Neural progenitor cell (in vitro differentiated cells): ENCODE measurements around the gene MRM2. TPM values are rescaled to one million over a fixed set of nuclear protein-coding genes. Genes with fewer than 3 reads are reported as not detected.

Experiments used
- DNase-seq: peaks from one replicate; pipeline ENCODE4 v3.0.0-alpha.2; 2016; ENCODE audit warnings: low spot score
- H2AFZ ChIP-seq: fragments of 200-600 bp; sonication (generic); replicated peaks from 2 replicates; pipeline ENCODE4 v1.6.1; 2016; ENCODE audit warnings: antibody characterized with exemption
- H3F3A ChIP-seq: fragments of 200-600 bp; sonication (generic); 2 replicates; pipeline ENCODE4 v1.6.1; 2016; ENCODE audit warnings: antibody characterized with exemption, low read depth
- H3K27ac ChIP-seq: fragments of 200-600 bp; sonication (generic); 2 replicates; pipeline ENCODE4 v1.5.1; 2016; ENCODE audit warnings: mild to moderate bottlenecking
- H3K27me3 ChIP-seq: fragments of 200-600 bp; sonication (generic); 2 replicates; pipeline ENCODE4 v1.6.1; 2016; ENCODE audit warnings: mild to moderate bottlenecking, moderate library complexity
- H3K36me3 ChIP-seq: fragments of 200-600 bp; sonication (generic); 2 replicates; pipeline ENCODE4 v1.5.1; 2016
- H3K4me1 ChIP-seq: fragments of 200-600 bp; sonication (generic); 2 replicates; pipeline ENCODE4 v1.6.1; 2016; ENCODE audit warnings: mixed run types
- H3K4me2 ChIP-seq: fragments of 200-600 bp; sonication (generic); 2 replicates; pipeline ENCODE4 v1.6.1; 2016
- H3K4me3 ChIP-seq: fragments of 200-600 bp; sonication (generic); 2 replicates; pipeline ENCODE4 v1.5.1; 2016
- H3K79me2 ChIP-seq: fragments of 200-600 bp; sonication (generic); 2 replicates; pipeline ENCODE4 v1.6.1; 2016; ENCODE audit warnings: low read depth
- H3K9ac ChIP-seq: fragments of 200-600 bp; sonication (generic); 2 replicates; pipeline ENCODE4 v1.6.1; 2016
- H3K9me3 ChIP-seq: fragments of 200-600 bp; sonication (generic); 2 replicates; pipeline ENCODE4 v1.5.1; 2016; ENCODE audit warnings: low read depth
- H4K20me1 ChIP-seq: fragments of 200-600 bp; sonication (generic); 2 replicates; pipeline ENCODE4 v1.6.1; 2016; ENCODE audit warnings: low read depth
- H3K27ac Mint-ChIP-seq: 3 replicates; pipeline ENCODE4 v1.8.0; 2021; ENCODE audit warnings: mixed read lengths
- H3K27me3 Mint-ChIP-seq: 2 replicates; pipeline ENCODE4 v1.8.0; 2022; ENCODE audit warnings: low read depth, mild to moderate bottlenecking, inconsistent platforms, moderate library complexity, mixed read lengths; ENCODE audit not compliant: insufficient read depth
- H3K36me3 Mint-ChIP-seq: 3 replicates; pipeline ENCODE4 v1.8.0; 2021; ENCODE audit warnings: mixed read lengths
- H3K4me1 Mint-ChIP-seq: 3 replicates; pipeline ENCODE4 v1.8.0; 2021; ENCODE audit warnings: mixed read lengths
- H3K4me3 Mint-ChIP-seq: 3 replicates; pipeline ENCODE4 v1.8.0; 2021; ENCODE audit warnings: mild to moderate bottlenecking, moderate library complexity, mixed read lengths
- H3K9me3 Mint-ChIP-seq: 3 replicates; pipeline ENCODE4 v1.8.0; 2020; ENCODE audit warnings: mixed read lengths
- CTCF ChIP-seq: fragments of 200-600 bp; sonication (generic); IDR thresholded peaks from 2 replicates; pipeline ENCODE4 v1.5.1; 2017; ENCODE audit warnings: antibody characterized with exemption, mild to moderate bottlenecking
- EZH2 ChIP-seq: fragments of 200-600 bp; sonication (generic); IDR thresholded peaks from 2 replicates; pipeline ENCODE4 v1.6.1; 2017; ENCODE audit warnings: antibody characterized with exemption, mild to moderate bottlenecking, moderate library complexity
- EZH2phosphoT487 ChIP-seq: fragments of 200-600 bp; sonication (generic); IDR thresholded peaks from 2 replicates; pipeline ENCODE4 v1.6.1; 2017; ENCODE audit warnings: antibody characterized with exemption
- total RNA-seq: library from RNA; depleted of rRNA; stranded (reverse); fragments of >200 nt; gene quantifications from 2 replicates; pipeline ENCODE4 v1.2.3, GENCODE V29; 2015; ENCODE audit warnings: low replicate concordance

Gene MRM2
- total RNA-seq: 30.6 and 34.3 TPM in 2 replicates

GRCh38 chr7:2241580-2242540 is at the start of gene MRM2, which contains the start of gene NUDT1:
Gene MRM2, minus strand, starts transcription at chr7:2242205. Its CDS starts 36 bp downstream, at chr7:2242169.
Gene NUDT1, plus strand, starts transcription at chr7:2242226. Its CDS starts 2,349 bp downstream, at chr7:2244575.
- peak within 1 kb of the TSS; percentile 97 for H3K4me2 ChIP-seq
- TF ChIP-seq EZH2 (no peak), EZH2phosphoT487 (no peak), CTCF (no peak)
- DNase-seq: peak; percentile 95
- H3K36me3 Mint-ChIP-seq: peaks cover 7% of the 10 kb centered on the region
- H4K20me1 ChIP-seq: peaks cover 11% of the 10 kb centered on the region
- no peaks in the 10 kb centered on the region for H3K36me3 ChIP-seq
- peaks cover 48% of the 10 kb centered on the region for H3K79me2 ChIP-seq
- H3K9me3 ChIP-seq: no peaks in the 10 kb centered on the region
- peaks cover 1% of the 10 kb centered on the region for H3F3A ChIP-seq
- H2AFZ ChIP-seq: peak within 1 kb of the TSS; percentile 54
- no peaks in the 10 kb centered on the region for H3K9me3 Mint-ChIP-seq
- peak within 1 kb of the TSS; percentile 70 for H3K4me3 ChIP-seq
- peak within 1 kb of the TSS; percentile 94 for H3K4me3 Mint-ChIP-seq
- peak within 1 kb of the TSS; percentile 74 for H3K27ac Mint-ChIP-seq
- no peaks in the 10 kb centered on the region for H3K27me3 ChIP-seq
- peak within 1 kb of the TSS; percentile 71 for H3K9ac ChIP-seq
- no peak within 1 kb of the TSS for H3K27ac ChIP-seq
- H3K4me1 Mint-ChIP-seq: peaks cover 20% of the 10 kb centered on the region
- H3K27me3 Mint-ChIP-seq: peaks cover 3% of the 10 kb centered on the region
- H3K4me1 ChIP-seq: peaks cover 12% of the 10 kb centered on the region

- no peaks in the 10 kb centered on the region for H3K36me3 Mint-ChIP-seq
- no peak overlapping the region for H3K27ac Mint-ChIP-seq
- Histone ChIP-seq H3K27ac (no peak overlapping the region), H4K20me1 (no peaks in the 10 kb centered on the region), H3K4me2 (no peak overlapping the region), H3K4me3 (no peak overlapping the region), H3F3A (no peaks in the 10 kb centered on the region), H3K27me3 (no peaks in the 10 kb centered on the region), H3K36me3 (no peaks in the 10 kb centered on the region), H3K4me1 (no peaks in the 10 kb centered on the region), H2AFZ (no peak overlapping the region), H3K9ac (no peak overlapping the region), H3K9me3 (no peaks in the 10 kb centered on the region), H3K79me2 (peaks cover 12% of the 10 kb centered on the region)
- no peak overlapping the region for H3K4me3 Mint-ChIP-seq
- H3K4me1 Mint-ChIP-seq: peaks cover under 1% of the 10 kb centered on the region
- no peak for DNase-seq
- TF ChIP-seq CTCF (no peak), EZH2phosphoT487 (no peak), EZH2 (no peak)
- H3K27me3 Mint-ChIP-seq: no peaks in the 10 kb centered on the region
- no peaks in the 10 kb centered on the region for H3K9me3 Mint-ChIP-seq
Observed at GRCh38 chr7:2290877-2291276, 48.9 kb upstream of the MRM2 start.

- Mint-ChIP-seq H3K27me3 (no peaks in the 10 kb centered on the region), H3K9me3 (no peaks in the 10 kb centered on the region), H3K36me3 (no peaks in the 10 kb centered on the region), H3K27ac (no peak overlapping the region), H3K4me3 (no peak overlapping the region), H3K4me1 (peaks cover under 1% of the 10 kb centered on the region)
- no peak overlapping the region for H2AFZ ChIP-seq
- DNase-seq: no peak
- no peak overlapping the region for H3K4me2 ChIP-seq
- peaks cover 12% of the 10 kb centered on the region for H3K79me2 ChIP-seq
- H3K27ac ChIP-seq: no peak overlapping the region
- H3F3A ChIP-seq: no peaks in the 10 kb centered on the region
- H3K4me3 ChIP-seq: no peak overlapping the region
- H3K4me1 ChIP-seq: no peaks in the 10 kb centered on the region
- TF ChIP-seq CTCF: no peak
- no peak for TF ChIP-seq EZH2
- TF ChIP-seq EZH2phosphoT487: no peak
- H3K9ac ChIP-seq: no peak overlapping the region
- no peaks in the 10 kb centered on the region for H3K36me3 ChIP-seq
- H3K9me3 ChIP-seq: no peaks in the 10 kb centered on the region
- no peaks in the 10 kb centered on the region for H3K27me3 ChIP-seq
- H4K20me1 ChIP-seq: no peaks in the 10 kb centered on the region
Observed at GRCh38 chr7:2289621-2290020, 47.6 kb upstream of the MRM2 start.
